GM21825 (cell line): Measurements from ENCODE around the gene DTNB.

Source experiments
- ATAC-seq: cut with Tn5 transposase; IDR thresholded peaks from one replicate; pipeline ENCODE4 v1.9.1; 2021; ENCODE audit warnings: mild to moderate bottlenecking, moderate library complexity; ENCODE audit not compliant: unreplicated experiment

DTNB gene

GRCh38 chr2:25355270-25355669 lies 318.1 kb downstream of the DTNB start:
- ATAC-seq, result no peak

GRCh38 chr2:25354116-25354515 lies 319.3 kb downstream of the DTNB start:
- no peak for ATAC-seq

- ATAC-seq, result no peak
Measured at GRCh38 chr2:25349397-25349796, 324.0 kb downstream of the DTNB start.

- ATAC-seq, result no peak
Measured at GRCh38 chr2:25347846-25348245, 325.5 kb downstream of the DTNB start.

GRCh38 chr2:25347205-25347815 lies 326.1 kb downstream of the DTNB start:
- ATAC-seq, result no peak

GRCh38 chr2:25343187-25343825 lies 330.1 kb downstream of the DTNB start:
- ATAC-seq, result no peak

- peak; percentile 66 for ATAC-seq
Measured at GRCh38 chr2:25342372-25343186, 330.8 kb downstream of the DTNB start.

- peak; percentile 22 for ATAC-seq
Measured at GRCh38 chr2:25341753-25342371, 331.5 kb downstream of the DTNB start, which contains the start of gene DNMT3A. Gene DNMT3A (minus strand): TSS chr2:25341925. CDS start chr2:25313984, 27,941 bp downstream.

GRCh38 chr2:25341011-25341727 lies 332.2 kb downstream of the DTNB start:
- ATAC-seq, result peak; percentile 22

- ATAC-seq, result no peak
Measured at GRCh38 chr2:25340181-25340921, 333.0 kb downstream of the DTNB start.

- ATAC-seq, result no peak
Measured at GRCh38 chr2:25339791-25340180, 333.6 kb downstream of the DTNB start.

GRCh38 chr2:25339211-25339674 lies 334.1 kb downstream of the DTNB start:
- no peak for ATAC-seq

- ATAC-seq, result no peak
Measured at GRCh38 chr2:25338401-25338800, 335.0 kb downstream of the DTNB start.

- ATAC-seq, result no peak
Measured at GRCh38 chr2:25337891-25338290, 335.5 kb downstream of the DTNB start.

GRCh38 chr2:25337276-25337675 lies 336.1 kb downstream of the DTNB start:
- no peak for ATAC-seq

GRCh38 chr2:25336383-25336841 lies 337.0 kb downstream of the DTNB start:
- no peak for ATAC-seq

GRCh38 chr2:25335971-25336370 lies 337.4 kb downstream of the DTNB start:
- ATAC-seq, result no peak

- ATAC-seq, result no peak
Measured at GRCh38 chr2:25335204-25335603, 338.2 kb downstream of the DTNB start.

GRCh38 chr2:25334482-25334881 lies 338.9 kb downstream of the DTNB start:
- ATAC-seq, result no peak

- no peak for ATAC-seq
Measured at GRCh38 chr2:25333981-25334380, 339.4 kb downstream of the DTNB start.
